Measurements from ENCODE around the gene FSTL5.

Gene FSTL5

GRCh38 chr4:161595230-161595771 is 568.5 kb downstream of the FSTL5 start:
- TF ChIP-seq TCF4 (CRISPR knock-in tag; IDR thresholded peaks at IDR 0.05; ENCODE audit: borderline replicate concordance) (peak; percentile 56; the same call in 1 of the 2 replicates), GLIS3 (CRISPR knock-in tag; IDR thresholded peaks at IDR 0.05) (no peak)
- ATAC-seq, result no peak

- no peak for TF ChIP-seq PATZ1 (CRISPR knock-in tag; IDR thresholded peaks at IDR 0.05; ENCODE audit: borderline replicate concordance)
- TF ChIP-seq ARNTL (CRISPR knock-in tag; IDR thresholded peaks at IDR 0.05; ENCODE audit: borderline replicate concordance, low read depth), result no peak
- TF ChIP-seq TOX (CRISPR knock-in tag; IDR thresholded peaks at IDR 0.05; ENCODE audit: borderline replicate concordance), result no peak
- no peak for TF ChIP-seq BACH2 (CRISPR knock-in tag; IDR thresholded peaks at IDR 0.05; ENCODE audit: borderline replicate concordance)
- no peak for TF ChIP-seq TSHZ2 (CRISPR knock-in tag; IDR thresholded peaks at IDR 0.05)
- TF ChIP-seq ZFP30 (CRISPR knock-in tag; IDR thresholded peaks at IDR 0.05), result no peak
- TF ChIP-seq ZNF8 (CRISPR knock-in tag; IDR thresholded peaks at IDR 0.05), result no peak
- TF ChIP-seq ZNF70 (CRISPR knock-in tag; IDR thresholded peaks at IDR 0.05), result no peak
- no peak for TF ChIP-seq OSR1 (CRISPR knock-in tag; IDR thresholded peaks at IDR 0.05)
- no peak for TF ChIP-seq SNAI2 (CRISPR knock-in tag; IDR thresholded peaks at IDR 0.05)
- TF ChIP-seq POU6F1 (CRISPR knock-in tag; IDR thresholded peaks at IDR 0.05; ENCODE audit: borderline replicate concordance, low read depth), result no peak
- no peak for TF ChIP-seq GLIS3 (CRISPR knock-in tag; IDR thresholded peaks at IDR 0.05)
- no peak for ATAC-seq
These were observed 578.8 kb downstream of the FSTL5 start for GRCh38 chr4:161585011-161585410.

- no peak for TF ChIP-seq ZFP30 (CRISPR knock-in tag; IDR thresholded peaks at IDR 0.05)
- no peak for TF ChIP-seq ZFP3 (CRISPR knock-in tag; IDR thresholded peaks at IDR 0.05)
- TF ChIP-seq SNAI2 (CRISPR knock-in tag; IDR thresholded peaks at IDR 0.05), result no peak
- no peak for ATAC-seq
These were observed 580.3 kb downstream of the FSTL5 start for GRCh38 chr4:161583549-161583948.

- ATAC-seq, result peak; percentile 17; the same call in 1 of the 3 replicates
- TF ChIP-seq ZNF565 (CRISPR knock-in tag; conservative IDR thresholded peaks at IDR 0.05; ENCODE audit: low read depth) (no peak), BACH2 (CRISPR knock-in tag; IDR thresholded peaks at IDR 0.05; ENCODE audit: borderline replicate concordance) (no peak)
These were observed 582.3 kb downstream of the FSTL5 start for GRCh38 chr4:161581262-161582230.

GRCh38 chr4:161577579-161578301 is 586.1 kb downstream of the FSTL5 start:
- no peak for TF ChIP-seq ZNF8 (CRISPR knock-in tag; IDR thresholded peaks at IDR 0.05)
- TF ChIP-seq CREB5 (CRISPR knock-in tag; IDR thresholded peaks at IDR 0.05; ENCODE audit: low read depth), result no peak
- TF ChIP-seq ISL1 (CRISPR knock-in tag; IDR thresholded peaks at IDR 0.05), result peak; percentile 45; the same call in 1 of the 2 replicates
- no peak for TF ChIP-seq POU6F1 (CRISPR knock-in tag; IDR thresholded peaks at IDR 0.05; ENCODE audit: borderline replicate concordance, low read depth)
- TF ChIP-seq BACH2 (CRISPR knock-in tag; IDR thresholded peaks at IDR 0.05; ENCODE audit: borderline replicate concordance), result no peak
- no peak for TF ChIP-seq ZFP30 (CRISPR knock-in tag; IDR thresholded peaks at IDR 0.05)
- TF ChIP-seq PPARA (CRISPR knock-in tag; IDR thresholded peaks at IDR 0.05; ENCODE audit: borderline replicate concordance), result no peak
- TF ChIP-seq ZNF70 (CRISPR knock-in tag; IDR thresholded peaks at IDR 0.05), result no peak
- TF ChIP-seq OSR1 (CRISPR knock-in tag; IDR thresholded peaks at IDR 0.05), result no peak
- no peak for TF ChIP-seq ARNTL (CRISPR knock-in tag; IDR thresholded peaks at IDR 0.05; ENCODE audit: borderline replicate concordance, low read depth)
- no peak for TF ChIP-seq ZC3H10 (CRISPR knock-in tag; IDR thresholded peaks at IDR 0.05)
- no peak for TF ChIP-seq RARB (CRISPR knock-in tag; IDR thresholded peaks at IDR 0.05)
- no peak for TF ChIP-seq GLIS3 (CRISPR knock-in tag; IDR thresholded peaks at IDR 0.05)
- no peak for TF ChIP-seq CSDC2 (CRISPR knock-in tag; IDR thresholded peaks at IDR 0.05)
- no peak for TF ChIP-seq ZNF565 (CRISPR knock-in tag; conservative IDR thresholded peaks at IDR 0.05; ENCODE audit: low read depth)
- peak; percentile 64; the same call in 1 of the 2 replicates for TF ChIP-seq TOX (CRISPR knock-in tag; IDR thresholded peaks at IDR 0.05; ENCODE audit: borderline replicate concordance)
- peak; percentile 83 for ATAC-seq

All from SK-N-SH treated with all-trans-retinoic acid at 6 μM for 48 hours (cell line).